ENCODE data around the gene NDUFV2.

- TF ChIP-seq POLR2A (IDR thresholded peaks at IDR 0.05; ENCODE audit: low read depth, low read length): no peak
- no peak for TF ChIP-seq POLR2AphosphoS5 (IDR thresholded peaks at IDR 0.05; ENCODE audit: insufficient read depth, low read depth, low read length)
- TF ChIP-seq EZH2 (IDR thresholded peaks at IDR 0.05; ENCODE audit: borderline replicate concordance, low read depth, low read length, severe bottlenecking): no peak
Measured at GRCh38 chr18:9106094-9106493, 3.6 kb downstream of the NDUFV2 start.

Measured in endothelial cell of umbilical vein (primary cell).